H4 (cell line): ENCODE measurements around the gene RFC1. TPM values are rescaled to one million over a fixed set of nuclear protein-coding genes. Genes with fewer than 3 reads are reported as not detected.

Experiments used
- total RNA-seq: library from RNA; depleted of rRNA; stranded (reverse); fragments of >200 nt; shearing (Covaris generic); gene quantifications from 2 replicates; pipeline ENCODE4 v1.2.3, GENCODE V29; 2014; rRNA removed

RFC1 gene
- total RNA-seq, 1 experiment from 2014 or later, result 54.4 TPM

Other genes with a start within 250 kb of the RFC1 start
- 17.7 and 25.1 TPM in 2 replicates for gene WDR19, start 183.8 kb downstream of the RFC1 start, total RNA-seq
- gene KLB, start 40.6 kb upstream of the RFC1 start, total RNA-seq, result not detected in 2 replicates
- gene RPL9, start 92.6 kb upstream of the RFC1 start, total RNA-seq, result 4,508 and 5,734 TPM in 2 replicates
- 13.6 and 16.6 TPM in 2 replicates for gene LIAS, start 92.7 kb upstream of the RFC1 start, total RNA-seq
- gene UGDH, start 161.1 kb upstream of the RFC1 start, total RNA-seq, result 118 and 170 TPM in 2 replicates